Stimulated activated CD4-positive, alpha-beta T cell treated with anti-CD3 and anti-CD28 coated beads, Interleukin-1b, Interleukin-23, amount 100 ng/mL, for 24 hours (primary cell): ENCODE results near the gene SH3TC1.

Source experiments
- DNase-seq, 4 experiments: peaks; one replicate each; pipeline ENCODE4 v3.0.0-alpha.2; 2020; ENCODE audit warnings: low read depth in 4 of 4, low spot score in 1 of 4

Gene SH3TC1

GRCh38 chr4:8228319-8229250 lies 29.5 kb downstream of the SH3TC1 start:
- peak; percentile 45 to 68 (median 57) for DNase-seq

- peak in 1 of 4 experiments; percentile 8 for DNase-seq
These were observed 30.4 kb downstream of the SH3TC1 start for GRCh38 chr4:8229331-8229975.

GRCh38 chr4:8230033-8230432 lies 30.9 kb downstream of the SH3TC1 start:
- DNase-seq, result no peak

GRCh38 chr4:8230891-8231290 lies 31.8 kb downstream of the SH3TC1 start:
- no peak for DNase-seq

GRCh38 chr4:8231551-8232049 lies 32.5 kb downstream of the SH3TC1 start:
- DNase-seq, result no peak

- DNase-seq, result no peak
These were observed 33.7 kb downstream of the SH3TC1 start for GRCh38 chr4:8232748-8233147.

- no peak for DNase-seq
These were observed 34.8 kb downstream of the SH3TC1 start for GRCh38 chr4:8233672-8234484.

- DNase-seq, result no peak
These were observed 35.6 kb downstream of the SH3TC1 start for GRCh38 chr4:8234715-8235114.

- no peak for DNase-seq
These were observed 36.1 kb downstream of the SH3TC1 start for GRCh38 chr4:8235224-8235623.

- DNase-seq, result no peak
These were observed 36.6 kb downstream of the SH3TC1 start for GRCh38 chr4:8235686-8236085.

- DNase-seq, result no peak
These were observed 37.2 kb downstream of the SH3TC1 start for GRCh38 chr4:8236106-8236919.

- DNase-seq, result no peak
These were observed 37.8 kb downstream of the SH3TC1 start for GRCh38 chr4:8236920-8237195.

GRCh38 chr4:8237256-8237989 lies 38.3 kb downstream of the SH3TC1 start:
- no peak for DNase-seq

- no peak for DNase-seq
These were observed 39.0 kb downstream of the SH3TC1 start for GRCh38 chr4:8238036-8238511.

- DNase-seq, result no peak
These were observed 39.5 kb downstream of the SH3TC1 start for GRCh38 chr4:8238515-8239053.

- no peak for DNase-seq
These were observed 40.1 kb downstream of the SH3TC1 start for GRCh38 chr4:8239226-8239625.

- no peak for DNase-seq
These were observed 40.6 kb downstream of the SH3TC1 start for GRCh38 chr4:8239661-8240060.

GRCh38 chr4:8240211-8241041 lies 41.3 kb downstream of the SH3TC1 start:
- no peak for DNase-seq
